Activated CD8-positive, alpha-beta memory T cell treated with anti-CD3 and anti-CD28 coated beads for 1 hour (primary cell): ENCODE data around the gene ARCN1.

Source experiments
- DNase-seq, 2 donors: peaks; one replicate each; pipeline ENCODE4 v3.0.0-alpha.2; 2020; ENCODE audit warnings: low read depth in 1 of 2; ENCODE audit errors: extremely low read depth in 1 of 2

The ARCN1 gene

GRCh38 chr11:118572061-118572980 is at the start of gene ARCN1:
TSS of gene ARCN1 (plus strand) at chr11:118572409. CDS start at chr11:118572548, 139 bp downstream.
- DNase-seq: peak; percentile 52 to 65

GRCh38 chr11:118522571-118523072 is 49.6 kb upstream of the ARCN1 start:
- DNase-seq: no peak

GRCh38 chr11:118524356-118524755 is 47.9 kb upstream of the ARCN1 start:
- no peak for DNase-seq

- no peak for DNase-seq
Measured at GRCh38 chr11:118524757-118525470, 47.3 kb upstream of the ARCN1 start.

GRCh38 chr11:118526688-118527087 is 45.5 kb upstream of the ARCN1 start:
- no peak for DNase-seq

- DNase-seq: no peak
Measured at GRCh38 chr11:118527109-118527508, 45.1 kb upstream of the ARCN1 start, which contains the start of gene TTC36. TSS of gene TTC36 (plus strand) at chr11:118527474. CDS start at chr11:118527495, 21 bp downstream.

GRCh38 chr11:118528511-118528910 is 43.7 kb upstream of the ARCN1 start:
- no peak for DNase-seq

GRCh38 chr11:118529584-118530175 is 42.5 kb upstream of the ARCN1 start:
- DNase-seq: no peak

GRCh38 chr11:118530180-118530682 is 42.0 kb upstream of the ARCN1 start:
- no peak for DNase-seq

- DNase-seq: peak; percentile 23 to 58
Measured at GRCh38 chr11:118530683-118531596, 41.3 kb upstream of the ARCN1 start, which contains the start of gene TMEM25. TSS of gene TMEM25 (plus strand) at chr11:118531192. CDS start at chr11:118531802, 610 bp downstream.

- DNase-seq: no peak
Measured at GRCh38 chr11:118531597-118532084, 40.6 kb upstream of the ARCN1 start.

- no peak for DNase-seq
Measured at GRCh38 chr11:118532091-118532490, 40.1 kb upstream of the ARCN1 start.

GRCh38 chr11:118532852-118533768 is 39.1 kb upstream of the ARCN1 start:
- no peak for DNase-seq

- no peak for DNase-seq
Measured at GRCh38 chr11:118533769-118534729, 38.2 kb upstream of the ARCN1 start.

- DNase-seq: no peak
Measured at GRCh38 chr11:118535261-118535660, 36.9 kb upstream of the ARCN1 start.

GRCh38 chr11:118536726-118537125 is 35.5 kb upstream of the ARCN1 start:
- DNase-seq: no peak

- no peak for DNase-seq
Measured at GRCh38 chr11:118537409-118537980, 34.7 kb upstream of the ARCN1 start.
